Sigmoid colon (tissue), 3 donors: ENCODE measurements around the gene RTP1.

Source experiments
- POLR2A ChIP-seq, 2 donors: fragments of 450-650 bp; IDR thresholded peaks; one replicate each; pipeline ENCODE4 v1.6.1; 2016; ENCODE audit warnings: antibody characterized with exemption in 2 of 2, mild to moderate bottlenecking in 2 of 2, moderate library complexity in 2 of 2
- TF ChIP-seq, protein P1 (sequence below), 4 experiments: fragments of 450-650 bp in 3 of 4; fragments of 200-600 bp in 1 of 4; IDR thresholded peaks; one replicate each; pipeline ENCODE4 v1.5.1; 2016 to 2019; ENCODE audit warnings: antibody characterized with exemption in 4 of 4, mild to moderate bottlenecking in 3 of 4, moderate library complexity in 2 of 4

GRCh38 chr3:187191271-187191670 lies 6.0 kb upstream of the RTP1 start:
- TF ChIP-seq, protein P1, sequence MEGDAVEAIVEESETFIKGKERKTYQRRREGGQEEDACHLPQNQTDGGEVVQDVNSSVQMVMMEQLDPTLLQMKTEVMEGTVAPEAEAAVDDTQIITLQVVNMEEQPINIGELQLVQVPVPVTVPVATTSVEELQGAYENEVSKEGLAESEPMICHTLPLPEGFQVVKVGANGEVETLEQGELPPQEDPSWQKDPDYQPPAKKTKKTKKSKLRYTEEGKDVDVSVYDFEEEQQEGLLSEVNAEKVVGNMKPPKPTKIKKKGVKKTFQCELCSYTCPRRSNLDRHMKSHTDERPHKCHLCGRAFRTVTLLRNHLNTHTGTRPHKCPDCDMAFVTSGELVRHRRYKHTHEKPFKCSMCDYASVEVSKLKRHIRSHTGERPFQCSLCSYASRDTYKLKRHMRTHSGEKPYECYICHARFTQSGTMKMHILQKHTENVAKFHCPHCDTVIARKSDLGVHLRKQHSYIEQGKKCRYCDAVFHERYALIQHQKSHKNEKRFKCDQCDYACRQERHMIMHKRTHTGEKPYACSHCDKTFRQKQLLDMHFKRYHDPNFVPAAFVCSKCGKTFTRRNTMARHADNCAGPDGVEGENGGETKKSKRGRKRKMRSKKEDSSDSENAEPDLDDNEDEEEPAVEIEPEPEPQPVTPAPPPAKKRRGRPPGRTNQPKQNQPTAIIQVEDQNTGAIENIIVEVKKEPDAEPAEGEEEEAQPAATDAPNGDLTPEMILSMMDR (IDR thresholded peaks at IDR 0.05), result no peak
- TF ChIP-seq POLR2A (IDR thresholded peaks at IDR 0.05), result no peak
